Stimulated activated CD4-positive, alpha-beta T cell treated with anti-CD3 and anti-CD28 coated beads, TNF-alpha, amount 100 ng/mL, for 4 hours (primary cell): ENCODE results near the gene UBXN4.
A peak's percentile ranks its signal among the peaks of the same experiment; 100 is the strongest.
"Not testable (repeated sequence)": the region's sequence is repeated elsewhere in the genome, so short reads cannot be mapped to it uniquely, and the experiment has no call there.

Experiments
- DNase-seq, 3 experiments: peaks; one replicate each; pipeline ENCODE4 v3.0.0-alpha.2; 2020; ENCODE audit warnings: low read depth in 3 of 3

The UBXN4 gene

GRCh38 chr2:135768863-135769262 lies 27.2 kb downstream of the UBXN4 start:
- DNase-seq: no peak

- no peak for DNase-seq
Measured at GRCh38 chr2:135773319-135773718, 31.7 kb downstream of the UBXN4 start.

DNA sequence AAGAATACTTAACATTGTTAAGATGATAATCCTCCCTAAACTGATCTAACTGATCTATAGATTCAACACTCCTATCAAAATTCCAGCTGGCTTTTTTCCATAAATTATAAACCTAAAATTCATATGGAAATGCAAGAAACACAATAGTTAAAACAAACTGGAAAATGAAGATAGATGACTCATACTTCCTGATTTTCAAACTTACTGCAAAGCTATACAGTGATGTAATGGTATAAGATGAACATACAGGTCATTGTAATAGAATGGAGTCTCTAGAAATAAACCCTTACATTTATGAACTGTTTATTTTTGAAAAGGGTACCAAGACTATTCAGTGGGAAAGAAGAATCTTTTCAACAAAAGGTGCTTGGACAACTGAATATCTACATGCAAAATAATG lies 32.3 kb downstream of the UBXN4 start:
- no peak for DNase-seq

DNA sequence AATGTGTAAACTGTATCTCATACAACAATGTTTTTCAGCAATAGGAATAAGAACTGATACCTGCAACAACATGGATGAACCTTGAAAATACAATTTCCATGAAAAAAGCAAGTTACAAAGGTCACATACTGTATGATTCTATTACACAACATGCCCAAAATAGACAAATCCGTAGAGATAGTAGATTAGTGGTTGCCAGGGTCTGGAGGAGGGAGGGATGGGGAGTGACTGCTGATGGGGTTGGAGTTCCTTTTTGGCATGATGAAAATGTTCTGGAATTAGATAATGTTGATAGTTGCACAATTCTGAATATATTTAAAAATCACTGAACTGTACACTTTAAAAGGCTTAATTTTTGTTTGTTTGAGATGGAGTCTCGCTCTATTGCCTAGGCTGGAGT lies 33.8 kb downstream of the UBXN4 start:
- DNase-seq: no peak

- no peak for DNase-seq
Measured at GRCh38 chr2:135776367-135776766, 34.7 kb downstream of the UBXN4 start.

DNA sequence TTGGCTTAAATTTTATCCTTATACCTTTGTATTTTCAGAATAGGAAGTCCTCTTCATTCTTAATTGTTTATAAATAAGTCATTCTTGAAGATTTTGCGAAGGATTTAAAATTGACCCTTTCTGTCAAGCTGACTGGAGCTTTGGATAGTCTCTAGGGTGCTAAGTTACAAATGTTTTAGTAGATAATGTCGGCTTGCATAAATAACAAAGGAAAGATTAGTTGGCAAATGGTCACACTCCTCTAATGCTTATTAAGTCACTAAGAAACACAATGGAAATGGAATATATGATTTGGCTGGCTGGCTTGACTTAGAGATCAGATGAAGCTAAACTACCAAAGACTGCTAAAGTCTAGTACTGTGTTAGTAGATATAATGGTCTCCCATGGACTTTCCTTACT lies 40.6 kb downstream of the UBXN4 start:
- no peak for DNase-seq

DNA sequence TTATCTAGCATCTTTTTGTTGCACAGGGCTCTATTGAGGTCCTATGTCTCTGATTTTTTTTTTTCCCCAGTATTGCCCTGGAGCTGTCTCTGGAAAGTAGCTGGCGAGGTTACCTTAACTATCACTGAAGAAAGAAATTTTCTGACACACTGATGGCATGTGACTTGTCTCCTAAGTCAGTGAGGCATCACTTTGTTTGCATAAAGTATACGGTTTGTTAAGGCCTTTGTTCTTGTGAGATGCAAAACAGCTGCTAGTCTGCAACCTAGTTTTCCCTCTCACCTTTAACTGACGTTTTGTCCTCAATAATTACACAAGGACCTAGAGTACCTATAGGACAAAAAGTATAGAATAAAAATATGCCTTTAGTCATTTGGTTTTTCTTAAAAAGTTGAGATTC lies 41.8 kb downstream of the UBXN4 start:
- no peak for DNase-seq

DNA sequence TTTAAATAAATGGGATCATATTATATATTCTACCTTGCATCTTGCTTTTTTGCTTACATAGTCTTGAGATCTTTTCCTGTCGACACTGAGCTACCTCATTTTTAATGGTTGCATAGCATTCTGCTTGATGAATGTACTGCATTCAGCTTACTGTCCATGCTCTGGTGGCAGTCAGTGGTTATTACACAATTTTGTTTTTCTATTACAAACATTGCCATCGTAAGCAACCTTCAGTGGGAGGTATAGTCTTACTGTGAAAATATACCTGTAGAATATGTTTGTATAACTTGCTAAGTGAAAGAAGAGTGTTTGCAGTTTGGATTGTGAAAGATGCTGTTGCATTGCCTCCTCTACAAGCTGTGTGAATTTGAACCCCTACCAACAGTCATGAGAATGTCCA lies 43.4 kb downstream of the UBXN4 start:
- DNase-seq: no peak

DNA sequence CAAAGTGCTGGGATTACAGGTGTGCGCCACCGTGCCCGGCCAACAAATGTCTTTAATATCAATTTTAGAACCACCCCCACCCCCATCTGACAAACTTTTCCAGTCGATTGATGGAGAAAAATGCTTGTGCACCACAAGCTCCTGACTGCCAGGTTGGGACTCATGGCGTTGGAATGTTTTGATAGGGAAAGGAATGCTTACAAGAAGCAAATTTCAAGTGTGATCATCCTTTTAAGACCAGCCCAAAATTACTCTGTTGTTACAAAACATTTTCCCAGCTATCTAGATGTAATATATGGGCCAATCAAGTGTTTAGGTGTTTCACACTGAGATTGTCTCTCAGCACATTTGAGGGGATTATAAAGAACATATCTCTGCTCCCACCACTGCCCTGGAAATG lies 45.2 kb downstream of the UBXN4 start:
- no peak for DNase-seq

DNA sequence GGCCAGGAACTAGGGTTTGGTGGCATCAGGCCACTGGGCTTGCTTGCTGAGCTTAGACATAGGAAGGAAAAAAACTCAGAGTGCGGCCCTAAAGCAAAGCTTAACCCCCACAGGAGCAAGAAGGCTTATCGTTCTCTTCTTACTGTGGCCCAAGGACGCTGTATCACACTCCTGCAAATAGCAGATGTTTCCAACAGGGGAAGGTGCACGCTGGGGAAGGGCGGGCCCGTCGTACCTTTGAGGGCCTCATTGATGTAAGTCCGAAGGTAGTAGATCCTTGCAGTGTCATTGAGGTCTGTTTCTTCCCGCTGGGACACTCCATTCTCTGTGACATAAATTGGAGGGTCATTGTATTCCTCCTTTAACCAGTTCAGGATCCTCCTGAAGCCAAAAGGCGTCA lies 48.8 kb downstream of the UBXN4 start:
- DNase-seq: no peak

DNA sequence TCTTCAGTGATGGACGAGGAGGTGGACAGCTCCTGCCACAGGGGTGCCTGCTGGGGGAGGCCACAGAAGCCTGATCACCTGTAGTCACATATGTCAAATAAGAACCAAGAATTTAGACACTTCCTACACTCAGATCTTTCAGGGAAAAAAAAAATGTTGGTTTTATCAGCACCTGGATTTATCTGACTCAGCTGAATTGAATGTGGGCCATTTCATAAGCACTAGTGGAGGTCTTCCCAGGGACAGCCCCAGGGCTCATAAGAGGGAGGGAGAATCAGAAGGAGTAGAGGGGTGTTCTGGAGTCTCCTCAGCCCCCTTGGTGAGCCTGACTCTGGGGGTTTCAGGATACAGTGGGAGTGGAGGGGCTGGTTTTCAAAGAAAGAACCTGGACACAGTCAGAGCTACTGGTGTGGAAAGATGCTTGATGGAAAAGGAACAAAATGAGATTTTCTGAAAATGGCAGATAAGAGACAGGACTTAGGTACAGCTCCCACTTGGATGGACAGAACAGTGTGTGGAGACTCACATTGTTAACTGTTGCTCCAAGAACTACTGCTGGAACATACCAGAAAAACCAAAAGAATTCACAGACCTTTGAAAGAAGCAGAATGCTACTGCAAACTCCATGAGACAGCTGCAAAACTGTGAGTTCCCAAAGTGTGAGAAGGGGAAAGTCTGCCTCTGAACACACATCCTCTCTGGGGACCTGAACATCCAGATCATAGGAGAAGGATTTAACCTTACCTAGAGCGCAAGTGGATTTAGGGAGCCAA lies 49.9 kb downstream of the UBXN4 start:
- no peak for DNase-seq

GRCh38 chr2:135792401-135793150 lies 50.9 kb downstream of the UBXN4 start:
- no peak for DNase-seq

DNA sequence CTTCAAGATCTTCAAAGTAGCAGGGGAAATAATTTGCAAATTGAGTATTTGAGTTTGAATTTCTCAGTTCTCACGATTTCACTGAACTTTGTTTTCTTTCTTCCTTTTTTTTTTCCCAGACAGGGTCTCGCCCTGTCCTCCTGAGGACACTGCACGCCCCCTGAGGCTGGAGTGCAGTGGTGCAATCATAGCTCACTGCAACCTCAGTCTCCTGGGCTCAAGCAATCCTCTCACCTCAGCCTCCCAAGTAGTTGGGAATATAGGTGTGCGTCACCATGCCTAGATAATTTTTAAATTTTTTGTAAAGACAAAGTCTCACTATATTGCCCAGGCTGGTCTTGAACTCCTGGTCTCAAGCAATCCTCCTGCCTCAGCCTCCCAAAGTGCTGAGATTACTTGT lies 54.0 kb downstream of the UBXN4 start:
- not testable (repeated sequence) for DNase-seq

- no peak for DNase-seq
Measured at GRCh38 chr2:135796606-135797005, 55.0 kb downstream of the UBXN4 start.

GRCh38 chr2:135797497-135798274 lies 56.0 kb downstream of the UBXN4 start:
- peak; percentile 56 to 63 (median 60) for DNase-seq

DNA sequence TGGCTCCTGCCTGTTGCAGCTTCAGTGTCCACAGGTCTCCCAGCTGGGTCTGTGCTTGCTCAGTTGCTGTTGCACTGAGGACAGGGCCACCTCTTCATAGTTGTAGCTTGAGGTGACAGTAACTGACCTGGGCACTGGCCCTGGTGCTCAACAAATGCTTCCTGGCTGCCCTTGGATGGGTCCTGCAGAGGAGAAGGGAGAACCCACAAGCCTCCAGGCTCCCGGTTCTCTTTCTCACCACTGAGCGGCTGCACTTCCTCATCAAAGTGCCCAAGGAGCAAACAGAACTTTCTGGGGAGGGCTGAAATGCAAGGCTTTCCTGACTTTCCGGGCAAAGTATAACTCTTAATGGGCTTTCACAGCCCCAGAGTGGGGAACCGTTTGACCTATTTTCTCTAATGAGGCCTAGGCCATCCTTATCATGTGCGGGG lies 56.6 kb downstream of the UBXN4 start:
- DNase-seq: no peak

DNA sequence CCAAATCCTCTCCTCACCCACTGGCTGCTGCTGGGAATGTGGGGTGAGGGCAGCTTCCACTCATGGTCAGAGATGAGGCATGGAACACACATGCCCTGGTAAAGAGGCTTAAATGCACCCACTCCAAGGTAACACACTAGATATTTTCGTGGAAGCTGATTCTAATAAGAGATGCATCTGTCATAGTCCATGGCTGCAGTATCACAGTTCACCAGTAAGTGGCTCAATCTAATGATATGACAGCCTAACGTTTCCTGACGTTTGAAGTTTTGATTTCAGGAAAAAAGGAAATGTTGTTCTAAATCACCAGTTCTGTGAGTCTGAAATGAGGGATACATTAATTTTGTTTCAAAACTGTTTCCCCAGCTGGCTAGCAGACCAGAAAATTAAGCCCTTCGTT lies 57.1 kb downstream of the UBXN4 start:
- DNase-seq: no peak

GRCh38 chr2:135799738-135800137 lies 58.1 kb downstream of the UBXN4 start:
- no peak for DNase-seq

DNA sequence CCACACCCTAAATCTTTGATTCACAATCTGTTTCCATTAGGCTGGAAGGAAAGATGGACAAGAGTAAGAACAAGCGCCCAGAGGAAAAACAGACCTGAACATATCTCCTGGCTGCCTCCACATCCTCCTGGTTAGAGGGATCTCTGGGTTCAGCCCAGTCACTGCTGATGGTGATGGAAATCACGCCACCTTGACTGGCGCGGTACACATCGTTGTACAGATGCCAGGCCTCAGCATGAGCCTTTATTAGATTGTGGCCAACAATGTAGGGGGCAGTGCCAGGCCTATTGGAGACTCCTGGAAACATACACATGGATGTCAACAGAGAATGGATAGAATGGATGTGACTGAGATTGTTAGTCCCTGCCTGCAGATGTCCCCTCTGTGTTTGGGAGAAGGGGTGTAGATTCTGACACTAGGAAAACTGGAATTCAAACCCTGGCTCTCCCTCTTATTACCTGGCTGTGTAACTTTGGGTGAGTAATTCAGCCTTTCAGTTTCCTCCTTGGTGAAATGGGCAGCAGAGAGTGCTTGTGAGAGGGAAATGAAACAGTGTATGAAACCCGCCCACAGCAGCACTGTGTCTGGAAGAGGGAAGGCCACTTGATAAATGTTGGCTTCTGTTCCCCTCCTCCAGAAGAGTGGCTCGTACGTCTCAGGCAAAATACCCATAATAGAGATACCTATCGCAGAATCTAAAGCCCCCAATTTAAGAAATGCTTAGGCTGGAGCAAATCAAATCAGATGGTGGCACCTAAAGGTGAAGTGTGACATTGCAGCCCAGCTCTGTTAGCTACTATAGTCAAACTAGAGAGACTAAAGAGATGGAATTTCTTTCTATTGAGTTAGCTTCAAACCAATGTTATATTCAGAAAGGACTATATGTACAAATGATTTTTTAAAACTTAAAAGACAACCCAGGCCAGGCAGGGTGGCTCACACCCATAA lies 59.1 kb downstream of the UBXN4 start:
- no peak for DNase-seq

- no peak for DNase-seq
Measured at GRCh38 chr2:135802350-135802749, 60.7 kb downstream of the UBXN4 start.

GRCh38 chr2:135803278-135803677 lies 61.6 kb downstream of the UBXN4 start:
- no peak for DNase-seq
